Measurements from ENCODE around the gene LDLRAD3. TPM values are rescaled to one million over a fixed set of nuclear protein-coding genes. Genes with fewer than 3 reads are reported as not detected.
"Not testable (repeated sequence)": the region's sequence is repeated elsewhere in the genome, so short reads cannot be mapped to it uniquely, and the experiment has no call there.

Gene LDLRAD3
- total RNA-seq, 2 donors from 2014 or later, result 19.2 to 30.6 TPM

GRCh38 chr11:36012979-36013378 lies 69.1 kb downstream of the LDLRAD3 start:
- no peak for TF ChIP-seq CTCF (conservative IDR thresholded peaks at IDR 0.05)
- H3K27me3 Mint-ChIP-seq (ENCODE audit: insufficient read depth), result no peaks in the 10 kb centered on the region
- 93 to 100% methylated on average over 1 to 2 of the region's 2 CpGs for WGBS, 2 experiments (ENCODE audit: insufficient coverage in 1 of 2, insufficient read length in 1 of 2)

GRCh38 chr11:36013446-36013845 lies 69.6 kb downstream of the LDLRAD3 start:
- not testable (repeated sequence) for H3K9me3 Mint-ChIP-seq; H3K4me3 Mint-ChIP-seq; H3K9me3 ChIP-seq (ENCODE audit: control insufficient read depth, low read length); H3K27ac Mint-ChIP-seq; H3K4me1 ChIP-seq (ENCODE audit: control insufficient read depth, insufficient read depth, low read length); H3K27ac ChIP-seq (ENCODE audit: low read depth, low read length); H3K4me3 ChIP-seq (ENCODE audit: low read length); H3K36me3 Mint-ChIP-seq (ENCODE audit: low read depth); DNase-seq; H3K27me3 Mint-ChIP-seq (ENCODE audit: insufficient read depth); H3K27me3 ChIP-seq (ENCODE audit: control insufficient read depth, insufficient read depth, low read length, poor library complexity, severe bottlenecking); H3K36me3 ChIP-seq (ENCODE audit: control insufficient read depth, insufficient read depth, low read length); H3K9ac ChIP-seq (ENCODE audit: extremely low read depth, low read length, poor library complexity, severe bottlenecking)
- peaks cover 12% of the 10 kb centered on the region for H3K4me1 Mint-ChIP-seq
- 100% methylated on average over 1 of the region's 1 CpG; no CpG with 5 or more reads in 1 of the 2 experiments for WGBS, 2 experiments (ENCODE audit: insufficient coverage in 1 of 2, insufficient read length in 1 of 2)

More at GRCh38 chr11:36012979-36013378, 69.1 kb downstream of the LDLRAD3 start:
- Mint-ChIP-seq H3K4me3 (no peak overlapping the region), H3K27ac (no peak overlapping the region), H3K9me3 (no peaks in the 10 kb centered on the region), H3K4me1 (peaks cover 12% of the 10 kb centered on the region), H3K36me3 (ENCODE audit: low read depth) (no peaks in the 10 kb centered on the region)
- Histone ChIP-seq H3K27ac (ENCODE audit: low read depth, low read length) (no peak overlapping the region), H3K36me3 (ENCODE audit: control insufficient read depth, insufficient read depth, low read length) (no peaks in the 10 kb centered on the region), H3K4me3 (ENCODE audit: low read length) (no peak overlapping the region), H3K9me3 (ENCODE audit: control insufficient read depth, low read length) (no peaks in the 10 kb centered on the region), H3K4me1 (ENCODE audit: control insufficient read depth, insufficient read depth, low read length) (no peaks in the 10 kb centered on the region), H3K9ac (ENCODE audit: extremely low read depth, low read length, poor library complexity, severe bottlenecking) (no peak overlapping the region), H3K27me3 (ENCODE audit: control insufficient read depth, insufficient read depth, low read length, poor library complexity, severe bottlenecking) (no peaks in the 10 kb centered on the region)
- no peak for DNase-seq

GRCh38 chr11:36013950-36014897 lies 70.4 kb downstream of the LDLRAD3 start:
- Mint-ChIP-seq H3K27me3 (ENCODE audit: insufficient read depth) (no peaks in the 10 kb centered on the region), H3K27ac (no peak overlapping the region), H3K4me1 (peaks cover 7% of the 10 kb centered on the region), H3K36me3 (ENCODE audit: low read depth) (no peaks in the 10 kb centered on the region), H3K4me3 (no peak overlapping the region), H3K9me3 (no peaks in the 10 kb centered on the region)
- no peak for DNase-seq
- Histone ChIP-seq H3K27me3 (ENCODE audit: control insufficient read depth, insufficient read depth, low read length, poor library complexity, severe bottlenecking) (no peaks in the 10 kb centered on the region), H3K4me3 (ENCODE audit: low read length) (no peak overlapping the region), H3K36me3 (ENCODE audit: control insufficient read depth, insufficient read depth, low read length) (no peaks in the 10 kb centered on the region), H3K27ac (ENCODE audit: low read depth, low read length) (no peak overlapping the region), H3K9me3 (ENCODE audit: control insufficient read depth, low read length) (no peaks in the 10 kb centered on the region), H3K9ac (ENCODE audit: extremely low read depth, low read length, poor library complexity, severe bottlenecking) (no peak overlapping the region), H3K4me1 (ENCODE audit: control insufficient read depth, insufficient read depth, low read length) (no peaks in the 10 kb centered on the region)
- 92 to 97% methylated on average over 6 to 8 of the region's 8 CpGs for WGBS, 2 experiments (ENCODE audit: insufficient coverage in 1 of 2, insufficient read length in 1 of 2)
- no peak for TF ChIP-seq CTCF (conservative IDR thresholded peaks at IDR 0.05)
